MV-4-11 (cell line): ENCODE results near the gene C1QTNF9B.
"Not testable (repeated sequence)": the region's sequence is repeated elsewhere in the genome, so short reads cannot be mapped to it uniquely, and the experiment has no call there.

Source experiments
- DNase-seq: peaks from one replicate; lab custom pipeline; 2025; lab: John Stamatoyannopoulos, UW

C1QTNF9B gene

GRCh38 chr13:23893791-23894190 is 3.5 kb downstream of the C1QTNF9B start:
- not testable (repeated sequence) for DNase-seq

GRCh38 chr13:23889615-23890607 is 7.4 kb downstream of the C1QTNF9B start:
- no peak for DNase-seq

- DNase-seq = peak; percentile 92
Measured at GRCh38 chr13:23888658-23889614, 8.4 kb downstream of the C1QTNF9B start, which contains the start of gene MIPEP. TSS of gene MIPEP (minus strand) at chr13:23889400. CDS start at chr13:23889320, 80 bp downstream.

GRCh38 chr13:23884361-23884760 is 12.9 kb downstream of the C1QTNF9B start:
- not testable (repeated sequence) for DNase-seq

GRCh38 chr13:23883255-23883654 is 14.0 kb downstream of the C1QTNF9B start:
- DNase-seq = no peak

- not testable (repeated sequence) for DNase-seq
Measured at GRCh38 chr13:23881402-23881800, 15.9 kb downstream of the C1QTNF9B start.

GRCh38 chr13:23880493-23881401 is 16.6 kb downstream of the C1QTNF9B start:
- DNase-seq = not testable (repeated sequence)

- no peak for DNase-seq
Measured at GRCh38 chr13:23877286-23877685, 20.0 kb downstream of the C1QTNF9B start.

GRCh38 chr13:23876265-23876664 is 21.0 kb downstream of the C1QTNF9B start:
- peak; percentile 12 for DNase-seq

- peak; percentile 3 for DNase-seq
Measured at GRCh38 chr13:23871616-23872220, 25.6 kb downstream of the C1QTNF9B start.

GRCh38 chr13:23870356-23871140 is 26.8 kb downstream of the C1QTNF9B start:
- DNase-seq = no peak

- DNase-seq = no peak
Measured at GRCh38 chr13:23868521-23868920, 28.8 kb downstream of the C1QTNF9B start.

GRCh38 chr13:23867027-23867491 is 30.2 kb downstream of the C1QTNF9B start:
- no peak for DNase-seq

- no peak for DNase-seq
Measured at GRCh38 chr13:23866420-23867026, 30.8 kb downstream of the C1QTNF9B start.

- DNase-seq = peak; percentile 46
Measured at GRCh38 chr13:23865906-23866305, 31.4 kb downstream of the C1QTNF9B start.

GRCh38 chr13:23865026-23865425 is 32.3 kb downstream of the C1QTNF9B start:
- DNase-seq = no peak

GRCh38 chr13:23861310-23861709 is 36.0 kb downstream of the C1QTNF9B start:
- no peak for DNase-seq

GRCh38 chr13:23859904-23860303 is 37.4 kb downstream of the C1QTNF9B start:
- no peak for DNase-seq

GRCh38 chr13:23859455-23859854 is 37.8 kb downstream of the C1QTNF9B start:
- no peak for DNase-seq
